Kidney epithelial cell (primary cell): ENCODE results near the gene ENTPD8. TPM values are rescaled to one million over a fixed set of nuclear protein-coding genes. Genes with fewer than 3 reads are reported as not detected.

ENCODE experiments used
- DNase-seq: peaks from one replicate; pipeline ENCODE4 v3.0.0-alpha.2; 2010; ENCODE audit warnings: low read depth
- H3K27me3 ChIP-seq: 2 replicates; pipeline ENCODE4 v1.6.0; 2011; ENCODE audit warnings: low read length; ENCODE audit not compliant: control insufficient read depth, insufficient read depth
- H3K36me3 ChIP-seq: 2 replicates; pipeline ENCODE4 v1.5.1; 2011; ENCODE audit warnings: low read length; ENCODE audit not compliant: control insufficient read depth, insufficient read depth
- H3K4me3 ChIP-seq: 2 replicates; pipeline ENCODE4 v1.5.1; 2011; ENCODE audit warnings: low read depth, mild to moderate bottlenecking, control low read depth, low read length
- CTCF ChIP-seq: IDR thresholded peaks from 2 replicates; pipeline ENCODE4 v1.5.1; 2011; ENCODE audit warnings: mild to moderate bottlenecking, moderate library complexity, low read length, control low read depth, inconsistent platforms; ENCODE audit not compliant: insufficient read depth, poor library complexity, severe bottlenecking
- total RNA-seq: library from RNA; depleted of rRNA; stranded (reverse); fragments of >200 nt; gene quantifications from 2 replicates; pipeline ENCODE4 v1.2.3, GENCODE V29; 2015

The ENTPD8 gene
- total RNA-seq, 1 donor from 2014 or later = not detected

- H3K4me3 ChIP-seq = no peak overlapping the region
- H3K27me3 ChIP-seq = peaks cover 26% of the 10 kb centered on the region
- no peak for TF ChIP-seq CTCF
- no peak for DNase-seq
- no peaks in the 10 kb centered on the region for H3K36me3 ChIP-seq
Measured at GRCh38 chr9:137480686-137481683, 39.8 kb upstream of the ENTPD8 start.

- TF ChIP-seq CTCF = no peak
- no peak for DNase-seq
- Histone ChIP-seq H3K4me3 (no peak overlapping the region), H3K27me3 (peaks cover 26% of the 10 kb centered on the region), H3K36me3 (no peaks in the 10 kb centered on the region)
Measured at GRCh38 chr9:137479892-137480685, 38.9 kb upstream of the ENTPD8 start.

- TF ChIP-seq CTCF = no peak
- Histone ChIP-seq H3K4me3 (no peak overlapping the region), H3K27me3 (peaks cover 26% of the 10 kb centered on the region), H3K36me3 (no peaks in the 10 kb centered on the region)
- DNase-seq = no peak
Measured at GRCh38 chr9:137478962-137479861, 38.1 kb upstream of the ENTPD8 start.

- no peak for TF ChIP-seq CTCF
Measured at GRCh38 chr9:137478613-137478961, 37.4 kb upstream of the ENTPD8 start.

GRCh38 chr9:137477778-137478612 lies 36.8 kb upstream of the ENTPD8 start:
- DNase-seq = no peak
- H3K4me3 ChIP-seq = no peak overlapping the region
- peaks cover 26% of the 10 kb centered on the region for H3K27me3 ChIP-seq
- no peaks in the 10 kb centered on the region for H3K36me3 ChIP-seq
- no peak for TF ChIP-seq CTCF

More at GRCh38 chr9:137478613-137478961, 37.4 kb upstream of the ENTPD8 start:
- peaks cover 26% of the 10 kb centered on the region for H3K27me3 ChIP-seq
- no peak overlapping the region for H3K4me3 ChIP-seq
- no peaks in the 10 kb centered on the region for H3K36me3 ChIP-seq
- no peak for DNase-seq
